NB4 (cell line): Measurements from ENCODE around the gene FAM193A.

ENCODE experiments used
- CTCF ChIP-seq: IDR thresholded peaks from one replicate; pipeline ENCODE4 v1.5.1; 2012; ENCODE audit warnings: low read depth, low read length
- MAX ChIP-seq: IDR thresholded peaks from 2 replicates; pipeline ENCODE4 v1.6.1; 2011; ENCODE audit warnings: low read depth, low read length
- POLR2A ChIP-seq: IDR thresholded peaks from 2 replicates; pipeline ENCODE4 v1.6.1; 2011; ENCODE audit warnings: mild to moderate bottlenecking; ENCODE audit not compliant: insufficient read length; ENCODE audit errors: extremely low read depth

DNA sequence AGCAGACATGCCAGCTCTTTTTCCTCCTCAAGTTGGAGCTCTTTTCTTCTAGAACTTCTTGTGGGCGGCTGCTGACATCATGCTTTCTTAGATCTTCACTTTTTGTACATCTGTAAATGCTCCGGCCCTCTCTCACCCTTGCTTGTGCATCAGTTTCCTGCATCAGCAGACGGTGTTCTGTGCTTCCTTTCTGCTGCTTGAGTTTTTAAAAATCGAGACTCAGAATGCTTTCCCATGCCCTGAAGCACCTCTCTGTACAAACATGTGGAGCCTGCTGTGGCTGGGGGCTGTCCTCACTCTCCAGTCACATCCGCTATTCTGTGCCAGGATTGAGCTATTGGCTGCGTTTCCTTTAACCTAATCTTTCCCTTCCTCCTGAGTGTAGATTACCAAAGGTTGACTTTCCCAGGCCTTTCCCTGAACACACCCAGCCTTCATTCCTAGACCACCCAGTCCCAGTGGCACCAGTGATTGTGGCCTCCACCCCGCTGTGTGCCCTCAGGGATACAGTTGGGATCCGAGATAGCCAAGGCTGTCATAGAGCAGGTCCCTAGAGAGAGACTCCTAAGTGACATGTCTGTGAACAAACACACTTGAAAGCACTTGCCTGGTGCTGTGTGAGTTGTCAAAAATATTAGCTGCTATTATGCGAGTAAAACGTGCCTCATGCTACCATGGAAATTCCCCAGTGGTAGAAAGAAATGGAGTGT, 177.8 kb downstream of the FAM193A start:
- TF ChIP-seq CTCF = no peak
- TF ChIP-seq MAX = no peak
- no peak for TF ChIP-seq POLR2A
